ENCODE data around the gene C5orf58.

GRCh38 chr5:170192829-170193228 lies 40.0 kb upstream of the C5orf58 start:
- TF ChIP-seq POLR2A (IDR thresholded peaks at IDR 0.05) (no peak), POLR2AphosphoS5 (IDR thresholded peaks at IDR 0.05) (no peak), EP300 (IDR thresholded peaks at IDR 0.05) (no peak)
- TF ChIP-seq, protein P1, sequence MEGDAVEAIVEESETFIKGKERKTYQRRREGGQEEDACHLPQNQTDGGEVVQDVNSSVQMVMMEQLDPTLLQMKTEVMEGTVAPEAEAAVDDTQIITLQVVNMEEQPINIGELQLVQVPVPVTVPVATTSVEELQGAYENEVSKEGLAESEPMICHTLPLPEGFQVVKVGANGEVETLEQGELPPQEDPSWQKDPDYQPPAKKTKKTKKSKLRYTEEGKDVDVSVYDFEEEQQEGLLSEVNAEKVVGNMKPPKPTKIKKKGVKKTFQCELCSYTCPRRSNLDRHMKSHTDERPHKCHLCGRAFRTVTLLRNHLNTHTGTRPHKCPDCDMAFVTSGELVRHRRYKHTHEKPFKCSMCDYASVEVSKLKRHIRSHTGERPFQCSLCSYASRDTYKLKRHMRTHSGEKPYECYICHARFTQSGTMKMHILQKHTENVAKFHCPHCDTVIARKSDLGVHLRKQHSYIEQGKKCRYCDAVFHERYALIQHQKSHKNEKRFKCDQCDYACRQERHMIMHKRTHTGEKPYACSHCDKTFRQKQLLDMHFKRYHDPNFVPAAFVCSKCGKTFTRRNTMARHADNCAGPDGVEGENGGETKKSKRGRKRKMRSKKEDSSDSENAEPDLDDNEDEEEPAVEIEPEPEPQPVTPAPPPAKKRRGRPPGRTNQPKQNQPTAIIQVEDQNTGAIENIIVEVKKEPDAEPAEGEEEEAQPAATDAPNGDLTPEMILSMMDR (IDR thresholded peaks at IDR 0.05) = no peak

Data from suprapubic skin (tissue), 4 donors.